Nephron (organoid): ENCODE measurements around the gene RGMB.

Source experiments
- H3K27ac Mint-ChIP-seq, 3 experiments: 2 replicates each; pipeline ENCODE4 v1.8.0; 2020; ENCODE audit warnings: mixed read lengths in 3 of 3, mild to moderate bottlenecking in 2 of 3, moderate library complexity in 1 of 3
- H3K27me3 Mint-ChIP-seq: 2 replicates; pipeline ENCODE4 v1.8.0; 2021; ENCODE audit warnings: low read depth, mild to moderate bottlenecking, moderate library complexity, mixed read lengths
- H3K36me3 Mint-ChIP-seq: 2 replicates; pipeline ENCODE4 v1.8.0; 2020; ENCODE audit warnings: low read depth, mixed read lengths
- H3K4me1 Mint-ChIP-seq: 2 replicates; pipeline ENCODE4 v1.8.0; 2020; ENCODE audit warnings: mixed read lengths
- H3K4me3 Mint-ChIP-seq, 3 experiments: 2 replicates each; pipeline ENCODE4 v1.8.0; 2020; ENCODE audit warnings: mild to moderate bottlenecking in 3 of 3, mixed read lengths in 3 of 3, moderate library complexity in 2 of 3
- H3K9me3 Mint-ChIP-seq: 2 replicates; pipeline ENCODE4 v1.8.0; 2020; ENCODE audit warnings: mixed read lengths
- TF ChIP-seq, protein P1 (sequence below), 3 experiments: fragments of 200-600 bp; sonication (generic); IDR thresholded peaks; one replicate each; pipeline ENCODE4 v1.5.0; 2021; ENCODE audit warnings: antibody characterized with exemption in 3 of 3; ENCODE audit not compliant: unreplicated experiment in 3 of 3

RGMB gene

DNA sequence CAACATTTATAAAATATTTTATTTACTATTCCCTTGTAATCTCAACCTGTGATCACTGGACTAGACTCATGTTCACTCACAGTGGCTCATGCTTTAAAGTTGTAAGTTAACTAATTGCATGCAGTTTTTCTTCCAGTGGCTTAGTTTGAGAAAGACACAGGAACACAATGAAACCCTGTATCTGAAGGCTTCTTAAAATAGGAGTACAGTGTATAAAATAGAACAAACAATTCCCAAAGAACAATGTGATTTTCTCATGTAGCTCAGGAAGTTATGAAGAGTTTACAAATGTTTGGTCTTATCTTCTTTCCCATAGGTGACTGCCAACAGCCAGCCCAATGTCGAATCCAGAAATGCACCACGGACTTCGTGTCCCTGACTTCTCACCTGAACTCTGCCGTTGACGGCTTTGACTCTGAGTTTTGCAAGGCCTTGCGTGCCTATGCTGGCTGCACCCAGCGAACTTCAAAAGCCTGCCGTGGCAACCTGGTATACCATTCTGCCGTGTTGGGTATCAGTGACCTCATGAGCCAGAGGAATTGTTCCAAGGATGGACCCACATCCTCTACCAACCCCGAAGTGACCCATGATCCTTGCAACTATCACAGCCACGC lies 5.9 kb downstream of the RGMB start:
- H3K4me1 Mint-ChIP-seq: peaks cover 63% of the 10 kb centered on the region
- no peaks in the 10 kb centered on the region for H3K9me3 Mint-ChIP-seq

DNA sequence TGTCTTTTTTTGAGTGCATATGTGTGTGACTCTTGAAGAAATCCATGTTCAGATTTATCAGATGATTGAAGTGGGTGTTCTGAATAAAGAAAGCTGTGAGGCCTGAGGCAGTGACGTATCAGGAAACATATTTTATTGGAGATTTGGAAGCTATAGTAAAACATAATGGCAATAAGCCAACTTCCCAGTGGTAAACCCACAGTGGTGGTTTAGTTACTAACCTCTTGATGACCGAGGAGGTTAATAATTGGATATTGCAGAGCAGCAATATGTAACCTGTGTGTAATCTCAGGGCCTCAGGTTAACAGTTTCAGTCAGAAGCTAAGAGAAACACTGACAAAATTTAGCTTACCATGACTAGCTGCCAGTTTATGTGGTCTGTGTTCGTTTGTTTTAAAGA lies 6.9 kb downstream of the RGMB start:
- Mint-ChIP-seq H3K27me3 (no peaks in the 10 kb centered on the region), H3K4me3 (no peak overlapping the region), H3K9me3 (no peaks in the 10 kb centered on the region), H3K27ac (no peak overlapping the region), H3K4me1 (peaks cover 67% of the 10 kb centered on the region), H3K36me3 (peaks cover 45% of the 10 kb centered on the region)
- TF ChIP-seq, protein P1, sequence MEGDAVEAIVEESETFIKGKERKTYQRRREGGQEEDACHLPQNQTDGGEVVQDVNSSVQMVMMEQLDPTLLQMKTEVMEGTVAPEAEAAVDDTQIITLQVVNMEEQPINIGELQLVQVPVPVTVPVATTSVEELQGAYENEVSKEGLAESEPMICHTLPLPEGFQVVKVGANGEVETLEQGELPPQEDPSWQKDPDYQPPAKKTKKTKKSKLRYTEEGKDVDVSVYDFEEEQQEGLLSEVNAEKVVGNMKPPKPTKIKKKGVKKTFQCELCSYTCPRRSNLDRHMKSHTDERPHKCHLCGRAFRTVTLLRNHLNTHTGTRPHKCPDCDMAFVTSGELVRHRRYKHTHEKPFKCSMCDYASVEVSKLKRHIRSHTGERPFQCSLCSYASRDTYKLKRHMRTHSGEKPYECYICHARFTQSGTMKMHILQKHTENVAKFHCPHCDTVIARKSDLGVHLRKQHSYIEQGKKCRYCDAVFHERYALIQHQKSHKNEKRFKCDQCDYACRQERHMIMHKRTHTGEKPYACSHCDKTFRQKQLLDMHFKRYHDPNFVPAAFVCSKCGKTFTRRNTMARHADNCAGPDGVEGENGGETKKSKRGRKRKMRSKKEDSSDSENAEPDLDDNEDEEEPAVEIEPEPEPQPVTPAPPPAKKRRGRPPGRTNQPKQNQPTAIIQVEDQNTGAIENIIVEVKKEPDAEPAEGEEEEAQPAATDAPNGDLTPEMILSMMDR (IDR thresholded peaks at IDR 0.05; ENCODE audit: unreplicated experiment in 3 of 3): no peak

More for the DNA sequence above, 5.9 kb downstream of the RGMB start:
- Mint-ChIP-seq H3K4me3 (no peak overlapping the region), H3K36me3 (peaks cover 45% of the 10 kb centered on the region), H3K27ac (no peak overlapping the region), H3K27me3 (no peaks in the 10 kb centered on the region)
- TF ChIP-seq, protein P1 (IDR thresholded peaks at IDR 0.05; ENCODE audit: unreplicated experiment in 3 of 3): no peak

DNA sequence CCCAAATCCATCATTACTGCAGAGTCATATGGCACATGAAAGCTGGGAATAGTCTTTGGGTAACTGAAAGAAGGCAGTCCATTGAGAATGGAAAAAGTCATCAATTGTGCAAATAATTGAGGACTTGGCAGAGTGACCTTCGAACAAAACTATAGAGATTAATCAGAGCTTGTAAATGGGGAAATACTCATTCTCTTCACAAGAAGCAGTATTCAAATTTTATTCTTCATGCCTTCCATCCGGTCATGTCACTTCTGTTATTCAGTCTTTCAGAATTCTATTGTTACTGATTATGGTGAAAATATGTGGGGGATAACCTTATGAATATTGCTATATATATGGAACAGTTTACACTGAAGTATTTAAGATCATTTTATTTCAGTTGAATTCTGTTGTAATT lies 8.1 kb downstream of the RGMB start:
- H3K27ac Mint-ChIP-seq: no peak overlapping the region
- H3K4me3 Mint-ChIP-seq: no peak overlapping the region
- H3K36me3 Mint-ChIP-seq: peaks cover 46% of the 10 kb centered on the region
- H3K27me3 Mint-ChIP-seq: no peaks in the 10 kb centered on the region
- TF ChIP-seq, protein P1 (IDR thresholded peaks at IDR 0.05; ENCODE audit: unreplicated experiment in 3 of 3): no peak
- peaks cover 67% of the 10 kb centered on the region for H3K4me1 Mint-ChIP-seq
- no peaks in the 10 kb centered on the region for H3K9me3 Mint-ChIP-seq

DNA sequence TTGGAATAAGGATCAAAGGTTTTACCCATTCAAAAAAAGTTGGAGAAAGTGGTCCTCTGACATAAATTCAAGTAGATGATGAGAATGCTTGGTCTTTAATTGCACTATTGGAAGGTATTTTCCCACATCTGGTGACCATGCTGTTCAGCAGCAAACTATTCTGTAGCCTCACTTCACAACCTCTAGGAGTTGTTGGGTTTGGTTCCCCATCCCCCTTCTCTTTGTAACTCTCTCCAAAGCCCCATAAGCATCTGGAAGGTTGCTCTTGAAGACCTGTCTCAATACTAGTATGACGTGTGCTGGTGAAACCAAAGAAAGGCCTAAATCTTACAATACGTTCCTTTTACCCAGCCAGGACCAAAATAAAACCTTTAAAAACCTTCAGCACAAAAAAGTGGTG lies 8.5 kb downstream of the RGMB start:
- H3K27ac Mint-ChIP-seq: no peak overlapping the region
- no peak overlapping the region for H3K4me3 Mint-ChIP-seq
- H3K9me3 Mint-ChIP-seq: no peaks in the 10 kb centered on the region
- TF ChIP-seq, protein P1 (IDR thresholded peaks at IDR 0.05; ENCODE audit: unreplicated experiment in 3 of 3): no peak
- no peaks in the 10 kb centered on the region for H3K27me3 Mint-ChIP-seq
- H3K4me1 Mint-ChIP-seq: peaks cover 69% of the 10 kb centered on the region
- H3K36me3 Mint-ChIP-seq: peaks cover 48% of the 10 kb centered on the region

DNA sequence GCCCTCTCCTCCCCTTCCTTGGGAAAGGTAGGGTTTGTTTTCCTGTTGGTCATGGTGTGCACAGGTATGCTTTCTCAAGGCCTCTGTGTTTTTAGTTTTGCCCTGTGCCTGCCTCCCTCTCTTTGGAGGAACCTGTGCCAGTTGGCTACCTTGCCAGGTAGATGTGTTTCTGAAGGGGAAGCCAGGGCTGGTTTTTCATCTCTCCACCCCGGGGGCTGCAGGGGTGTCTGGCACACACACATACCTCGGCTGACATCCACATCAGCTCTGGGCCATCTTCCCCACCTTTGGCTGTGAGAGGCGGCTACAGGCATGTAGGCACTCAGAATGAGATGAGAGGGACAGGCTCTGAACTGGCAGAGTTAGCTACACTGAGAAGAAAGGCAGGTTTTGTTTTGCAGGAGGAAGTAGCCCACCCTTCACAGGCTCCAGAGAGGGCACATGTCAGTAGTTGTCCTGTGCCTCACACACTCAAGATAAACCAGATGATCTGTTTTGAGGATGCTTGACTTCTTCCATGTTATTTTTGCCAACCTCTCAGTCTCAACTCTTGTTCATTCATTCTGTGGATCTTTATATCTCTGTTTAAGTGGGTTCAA lies 9.7 kb downstream of the RGMB start:
- peaks cover 54% of the 10 kb centered on the region for H3K36me3 Mint-ChIP-seq
- H3K9me3 Mint-ChIP-seq: no peaks in the 10 kb centered on the region
- no peaks in the 10 kb centered on the region for H3K27me3 Mint-ChIP-seq
- H3K4me3 Mint-ChIP-seq: no peak overlapping the region
- peaks cover 68% of the 10 kb centered on the region for H3K4me1 Mint-ChIP-seq
- H3K27ac Mint-ChIP-seq: no peak overlapping the region
- TF ChIP-seq, protein P1 (IDR thresholded peaks at IDR 0.05; ENCODE audit: unreplicated experiment in 3 of 3): no peak

DNA sequence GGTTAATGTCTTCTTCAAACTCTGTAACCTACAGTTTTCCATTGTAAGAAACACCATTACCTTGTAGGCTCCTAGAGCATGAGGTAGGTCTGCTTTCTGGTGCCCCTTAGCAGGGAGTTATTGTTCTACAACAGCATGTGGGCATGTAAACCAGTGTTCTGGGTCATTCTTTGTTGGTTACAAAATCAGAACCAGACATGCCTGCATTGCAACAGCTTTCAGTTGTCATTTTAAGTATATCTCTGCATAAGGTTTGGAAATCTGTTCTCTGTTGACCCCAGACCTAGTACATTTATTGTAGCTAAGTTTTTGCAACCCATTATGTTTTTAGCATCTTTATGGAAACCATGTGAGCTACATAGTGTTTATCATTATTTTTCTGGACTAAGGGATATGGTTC lies 10.9 kb downstream of the RGMB start:
- H3K4me1 Mint-ChIP-seq: peaks cover 62% of the 10 kb centered on the region
- TF ChIP-seq, protein P1 (IDR thresholded peaks at IDR 0.05; ENCODE audit: unreplicated experiment in 3 of 3): no peak
- no peaks in the 10 kb centered on the region for H3K27me3 Mint-ChIP-seq
- no peaks in the 10 kb centered on the region for H3K9me3 Mint-ChIP-seq
- H3K27ac Mint-ChIP-seq: no peak overlapping the region
- no peak overlapping the region for H3K4me3 Mint-ChIP-seq
- H3K36me3 Mint-ChIP-seq: peaks cover 51% of the 10 kb centered on the region
